Astrocyte of the cerebellum (primary cell): ENCODE results near the gene C22orf39.
A peak's percentile ranks its signal among the peaks of the same experiment; 100 is the strongest.

Source experiments
- DNase-seq: peaks from one replicate; pipeline ENCODE4 v3.0.0-alpha.2; 2011; ENCODE audit warnings: low read depth
- H3K4me3 ChIP-seq: 2 replicates; pipeline ENCODE4 v1.5.1; 2011; ENCODE audit warnings: mild to moderate bottlenecking, low read depth, low read length, moderate library complexity
- CTCF ChIP-seq: IDR thresholded peaks from 2 replicates; pipeline ENCODE4 v1.5.1; 2012; ENCODE audit warnings: low read length, low read depth, moderate library complexity, mild to moderate bottlenecking; ENCODE audit errors: missing control alignments
- in situ Hi-C: cut with HindIII; loops from 2 replicates; pipeline ENCODE4 v1.10.0; 2017; ENCODE audit warnings: low sequenced_read_pairs

C22orf39 gene

GRCh38 chr22:19447330-19448075, at the start of gene C22orf39:
C22orf39 (minus strand) TSS chr22:19447711; CDS start chr22:19447688, 23 bp downstream.
- in situ Hi-C loops = no loop called here
- no peak for TF ChIP-seq CTCF
- peak; percentile 86 for DNase-seq
- peak within 1 kb of the TSS; percentile 75 for H3K4me3 ChIP-seq

- peak; percentile 35 for DNase-seq
- no peak overlapping the region for H3K4me3 ChIP-seq
- no peak for TF ChIP-seq CTCF
- in situ Hi-C loops = no loop called here
Observed at GRCh38 chr22:19497245-19497644, 49.7 kb upstream of the C22orf39 start.

- TF ChIP-seq CTCF = no peak
- in situ Hi-C loops = no loop called here
- H3K4me3 ChIP-seq = no peak overlapping the region
- DNase-seq = no peak
Observed at GRCh38 chr22:19496324-19496630, 48.8 kb upstream of the C22orf39 start.

GRCh38 chr22:19495562-19496323, 48.2 kb upstream of the C22orf39 start:
- peak; percentile 15 for DNase-seq
- peak; percentile 25 for TF ChIP-seq CTCF
- no peak overlapping the region for H3K4me3 ChIP-seq
- in situ Hi-C loops = no loop called here

- DNase-seq = no peak
- TF ChIP-seq CTCF = no peak
- no peak overlapping the region for H3K4me3 ChIP-seq
- in situ Hi-C loops = no loop called here
Observed at GRCh38 chr22:19494676-19495173, 47.2 kb upstream of the C22orf39 start.

GRCh38 chr22:19494001-19494560, 46.6 kb upstream of the C22orf39 start:
- TF ChIP-seq CTCF = no peak
- in situ Hi-C loops = no loop called here
- DNase-seq = no peak
- no peak overlapping the region for H3K4me3 ChIP-seq
